Ovary (tissue), 3 donors: Measurements from ENCODE around the gene RCOR2.

ENCODE experiments used
- POLR2A ChIP-seq: fragments of 450-650 bp; IDR thresholded peaks from one replicate; pipeline ENCODE4 v1.6.1; 2017; ENCODE audit warnings: antibody characterized with exemption, mild to moderate bottlenecking, moderate library complexity
- TF ChIP-seq, protein P1 (sequence below), 3 donors: fragments of 450-650 bp in 2 of 3; fragments of 200-600 bp in 1 of 3; IDR thresholded peaks; one replicate each; pipeline versions ENCODE4 v1.5.1 to v1.8.0; 2016 to 2022; ENCODE audit warnings: antibody characterized with exemption in 3 of 3, mild to moderate bottlenecking in 1 of 3
- donor health status: DM: no; HTN: no; CAD: no.

DNA sequence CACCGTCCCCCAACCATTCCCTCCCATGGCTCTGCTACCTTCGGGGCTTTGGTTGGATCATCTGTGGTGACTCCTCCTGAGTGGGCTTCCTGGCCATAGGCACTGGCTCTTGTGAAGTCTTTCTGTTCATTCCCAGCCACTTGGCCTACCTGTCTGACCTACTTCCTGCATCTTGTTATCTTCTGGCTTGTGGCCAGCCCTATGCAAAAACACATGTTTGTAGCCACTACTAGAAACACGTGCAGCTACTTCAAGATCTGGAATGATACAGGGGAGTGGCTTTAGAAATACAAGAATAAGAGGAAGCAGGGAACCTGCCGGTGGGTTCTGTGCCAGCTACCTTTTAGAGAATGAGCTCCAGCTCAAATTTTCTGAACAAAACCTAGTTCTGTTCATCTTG lies 20.9 kb downstream of the RCOR2 start:
- no peak for TF ChIP-seq POLR2A
- TF ChIP-seq, protein P1, sequence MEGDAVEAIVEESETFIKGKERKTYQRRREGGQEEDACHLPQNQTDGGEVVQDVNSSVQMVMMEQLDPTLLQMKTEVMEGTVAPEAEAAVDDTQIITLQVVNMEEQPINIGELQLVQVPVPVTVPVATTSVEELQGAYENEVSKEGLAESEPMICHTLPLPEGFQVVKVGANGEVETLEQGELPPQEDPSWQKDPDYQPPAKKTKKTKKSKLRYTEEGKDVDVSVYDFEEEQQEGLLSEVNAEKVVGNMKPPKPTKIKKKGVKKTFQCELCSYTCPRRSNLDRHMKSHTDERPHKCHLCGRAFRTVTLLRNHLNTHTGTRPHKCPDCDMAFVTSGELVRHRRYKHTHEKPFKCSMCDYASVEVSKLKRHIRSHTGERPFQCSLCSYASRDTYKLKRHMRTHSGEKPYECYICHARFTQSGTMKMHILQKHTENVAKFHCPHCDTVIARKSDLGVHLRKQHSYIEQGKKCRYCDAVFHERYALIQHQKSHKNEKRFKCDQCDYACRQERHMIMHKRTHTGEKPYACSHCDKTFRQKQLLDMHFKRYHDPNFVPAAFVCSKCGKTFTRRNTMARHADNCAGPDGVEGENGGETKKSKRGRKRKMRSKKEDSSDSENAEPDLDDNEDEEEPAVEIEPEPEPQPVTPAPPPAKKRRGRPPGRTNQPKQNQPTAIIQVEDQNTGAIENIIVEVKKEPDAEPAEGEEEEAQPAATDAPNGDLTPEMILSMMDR (IDR thresholded peaks at IDR 0.05) = no peak
